Myocyte (in vitro differentiated cells): Measurements from ENCODE around the gene ZNF557. TPM values are rescaled to one million over a fixed set of nuclear protein-coding genes. Genes with fewer than 3 reads are reported as not detected.

ENCODE experiments used
- DNase-seq: peaks from one replicate; pipeline ENCODE4 v3.0.0-alpha.2; 2012; ENCODE audit warnings: low read depth
- total RNA-seq: library from RNA; depleted of rRNA; stranded (reverse); fragments of >200 nt; gene quantifications from 2 replicates; pipeline ENCODE4 v1.2.3, GENCODE V29; 2014

Gene ZNF557
- total RNA-seq, 1 donor from 2014 or later, result 7.8 TPM

- no peak for DNase-seq
These were observed 55.3 kb downstream of the ZNF557 start for GRCh38 chr19:7124782-7125181.

GRCh38 chr19:7125221-7125620 is 55.7 kb downstream of the ZNF557 start:
- no peak for DNase-seq

DNA sequence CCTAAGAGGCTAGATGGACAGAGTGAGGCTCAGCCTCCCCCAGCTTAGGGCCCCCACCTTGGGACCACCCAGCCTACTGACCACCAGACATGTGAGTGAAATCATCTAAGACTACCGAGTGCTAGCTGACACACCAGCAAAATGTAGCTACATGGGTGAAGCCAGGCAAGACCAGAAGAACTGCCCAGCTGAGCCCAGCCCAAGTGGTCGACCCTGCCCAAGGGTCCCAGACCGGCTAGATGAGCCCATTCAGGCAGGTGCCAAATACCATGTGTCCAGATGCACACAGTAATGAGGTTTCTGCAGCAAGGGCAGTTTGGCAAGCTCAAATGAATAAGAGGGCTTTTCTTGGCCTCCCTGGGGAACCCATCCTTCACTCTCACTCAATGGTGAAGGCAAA is 56.6 kb downstream of the ZNF557 start:
- DNase-seq, result no peak

- no peak for DNase-seq
These were observed 60.5 kb downstream of the ZNF557 start for GRCh38 chr19:7130043-7130442.

- no peak for DNase-seq
These were observed 62.6 kb downstream of the ZNF557 start for GRCh38 chr19:7132054-7132453.

- no peak for DNase-seq
These were observed 67.6 kb downstream of the ZNF557 start for GRCh38 chr19:7137120-7137519.

Other genes with a start within 250 kb of the ZNF557 start
- gene ADGRE1, start 182.1 kb upstream of the ZNF557 start, total RNA-seq, result not detected in 2 replicates
- not detected in 2 replicates for gene MBD3L2B, start 48.3 kb upstream of the ZNF557 start, total RNA-seq
- gene MBD3L5, start 39.1 kb upstream of the ZNF557 start, total RNA-seq, result not detected in 2 replicates
- gene MBD3L4, start 29.5 kb upstream of the ZNF557 start, total RNA-seq, result not detected in 2 replicates
- not detected in 2 replicates for gene MBD3L2, start 20.4 kb upstream of the ZNF557 start, total RNA-seq
- not detected in 2 replicates for gene MBD3L3, start 11.0 kb upstream of the ZNF557 start, total RNA-seq
- gene INSR, start 224.7 kb downstream of the ZNF557 start, total RNA-seq, result 15.4 and 22.8 TPM in 2 replicates